Adrenal gland (tissue), 12 donors: ENCODE data around the gene ATXN7L2. TPM values are rescaled to one million over a fixed set of nuclear protein-coding genes. Genes with fewer than 3 reads are reported as not detected.

Experiments used
- DNase-seq, 7 donors: peaks; one replicate each; pipeline ENCODE4 v3.0.0-alpha.2; 2019 to 2020
- H3K27ac ChIP-seq, 5 donors: fragments of 200-600 bp; sonication (generic) in 4 of 5; 1 replicate in 3 of 5; 2 replicates in 2 of 5; pipeline versions ENCODE4 v1.5.1 to v1.8.0; 2016 to 2020; ENCODE audit warnings: mild to moderate bottlenecking in 1 of 5
- H3K27me3 ChIP-seq: fragments of 200-600 bp; 2 replicates; pipeline ENCODE4 v1.8.0; 2021
- H3K36me3 ChIP-seq, 2 donors: fragments of 200-600 bp; replicated peaks in 1 of 2; 1 replicate in 1 of 2; 2 replicates in 1 of 2; pipeline versions ENCODE4 v1.5.1 to v1.8.0; 2018 to 2022
- H3K4me1 ChIP-seq, 2 donors: fragments of 200-600 bp; replicated peaks in 1 of 2; 1 replicate in 1 of 2; 2 replicates in 1 of 2; pipeline versions ENCODE4 v1.5.1 to v1.8.0; 2018 to 2021
- H3K4me3 ChIP-seq, 4 donors: fragments of 200-600 bp; sonication (generic) in 3 of 4; one replicate each; pipeline ENCODE4 v1.5.1; 2016 to 2018
- H3K9me3 ChIP-seq, 3 donors: fragments of 200-600 bp; sonication (generic) in 1 of 3; replicated peaks in 1 of 3; 1 replicate in 2 of 3; 2 replicates in 1 of 3; pipeline versions ENCODE4 v1.5.1 to v1.8.0; 2016 to 2021
- POLR2A ChIP-seq, 2 donors: fragments of 450-650 bp; IDR thresholded peaks; one replicate each; pipeline ENCODE4 v1.6.1; 2017; ENCODE audit warnings: antibody characterized with exemption in 2 of 2, mild to moderate bottlenecking in 2 of 2, moderate library complexity in 1 of 2
- WGBS, 4 donors: extraction: QIAGEN DNeasy Blood & Tissue Kit in 2 of 4; methylation state at CpG; one replicate each; pipeline versions ENCODE4 v1.1.5 to v1.1.7; 2013 to 2017; 5-methylcytosine and 5-hydroxymethylcytosine counted together
- intact Hi-C, 2 donors: fragments of 100-400 bp; cut with DNase I; formaldehyde crosslinking; loops; one replicate each; pipeline versions ENCODE4 v1.14.1 to v1.15.0; 2022 to 2023
- polyA plus RNA-seq, 3 donors: library from polyadenylated mRNA; stranded (reverse); fragments of 200-250 nt in 2 of 3; fragments of 350-450 nt in 1 of 3; fragmentation: Illumina TruSeq in 1 of 3; extraction: RNeasy Lipid Tissue Mini Kit (QIAGEN cat#74804) in 1 of 3; gene quantifications; one replicate each; pipeline ENCODE4 v1.2.3, GENCODE V29; 2013 to 2014
- total RNA-seq, 9 donors: library from RNA; depleted of rRNA in 4 of 9; stranded (reverse); fragments of >200 nt in 4 of 9; fragments of 120-200 nt in 1 of 9; fragmentation: NEBNext Ultra II Directional in 1 of 9; extraction: Animal tissue kit (Norgen Biotek cat#: 25700) in 1 of 9; gene quantifications; one replicate each; pipeline versions ENCODE4 v1.1.0 to v1.2.4, GENCODE V29; 2013 to 2023
- TF ChIP-seq, protein P1 (sequence below), 6 experiments: fragments of 450-650 bp in 4 of 6; fragments of 200-600 bp in 2 of 6; sonication (generic) in 1 of 6; IDR thresholded peaks; 1 replicate in 5 of 6; 2 replicates in 1 of 6; pipeline versions ENCODE4 v1.5.1 to v1.8.0; 2016 to 2021; ENCODE audit warnings: antibody characterized with exemption in 6 of 6, mild to moderate bottlenecking in 2 of 6, moderate library complexity in 1 of 6
- donor health status: healthy with polysubstance abuse.
- donor health status: Bipolar disorder and iron deficiency.
- donor health status: DM: yes; HTN: yes; CAD: no.
- donor health status: DM: no; HTN: no; CAD: no.
- donor health status: DM: no; HTN: no; CAD: no.
- donor health status: DM: yes; HTN: yes; CAD: no.

Gene ATXN7L2
- total and polyA plus RNA-seq, 12 donors, result 3.1 to 109 (median 10.2) TPM

DNA sequence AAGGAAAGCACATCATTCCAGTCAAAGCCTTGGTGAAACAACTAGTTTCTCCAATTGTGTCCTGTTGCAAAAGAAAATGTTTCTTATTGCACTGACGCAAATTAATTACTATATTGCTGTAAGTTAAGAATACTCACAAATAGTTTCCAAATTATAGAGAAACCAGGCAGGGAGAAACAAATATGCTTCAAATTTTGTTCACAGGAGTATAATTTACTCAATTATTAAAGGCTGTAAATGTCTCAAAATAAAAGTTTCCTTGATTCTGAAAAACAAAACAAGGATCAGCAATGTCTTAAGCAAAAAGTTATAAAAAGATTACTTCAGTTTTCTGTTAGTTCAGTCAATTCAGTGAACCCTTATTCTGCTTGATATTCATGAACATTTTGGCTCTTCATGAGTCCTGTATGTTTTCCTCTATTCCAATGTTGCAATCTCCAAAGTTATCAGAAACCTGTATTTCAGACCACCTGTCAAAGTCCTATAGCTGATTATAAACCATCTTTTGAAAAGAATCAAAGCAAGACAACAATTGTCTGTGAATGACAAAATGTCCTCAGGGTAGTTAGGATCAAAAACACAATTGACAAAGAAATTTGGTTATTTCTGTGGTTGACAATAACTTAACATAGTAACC is 29.1 kb upstream of the ATXN7L2 start:
- intact Hi-C loops, result no loop called here
- no peaks in the 10 kb centered on the region for H3K27me3 ChIP-seq
- H3K4me1 ChIP-seq, result no peaks in the 10 kb centered on the region
- H3K27ac ChIP-seq, result no peak overlapping the region
- TF ChIP-seq POLR2A (IDR thresholded peaks at IDR 0.05), result no peak
- TF ChIP-seq, protein P1, sequence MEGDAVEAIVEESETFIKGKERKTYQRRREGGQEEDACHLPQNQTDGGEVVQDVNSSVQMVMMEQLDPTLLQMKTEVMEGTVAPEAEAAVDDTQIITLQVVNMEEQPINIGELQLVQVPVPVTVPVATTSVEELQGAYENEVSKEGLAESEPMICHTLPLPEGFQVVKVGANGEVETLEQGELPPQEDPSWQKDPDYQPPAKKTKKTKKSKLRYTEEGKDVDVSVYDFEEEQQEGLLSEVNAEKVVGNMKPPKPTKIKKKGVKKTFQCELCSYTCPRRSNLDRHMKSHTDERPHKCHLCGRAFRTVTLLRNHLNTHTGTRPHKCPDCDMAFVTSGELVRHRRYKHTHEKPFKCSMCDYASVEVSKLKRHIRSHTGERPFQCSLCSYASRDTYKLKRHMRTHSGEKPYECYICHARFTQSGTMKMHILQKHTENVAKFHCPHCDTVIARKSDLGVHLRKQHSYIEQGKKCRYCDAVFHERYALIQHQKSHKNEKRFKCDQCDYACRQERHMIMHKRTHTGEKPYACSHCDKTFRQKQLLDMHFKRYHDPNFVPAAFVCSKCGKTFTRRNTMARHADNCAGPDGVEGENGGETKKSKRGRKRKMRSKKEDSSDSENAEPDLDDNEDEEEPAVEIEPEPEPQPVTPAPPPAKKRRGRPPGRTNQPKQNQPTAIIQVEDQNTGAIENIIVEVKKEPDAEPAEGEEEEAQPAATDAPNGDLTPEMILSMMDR (IDR thresholded peaks at IDR 0.05), result no peak
- H3K4me3 ChIP-seq, result no peak overlapping the region
- H3K9me3 ChIP-seq, result no peaks in the 10 kb centered on the region
- WGBS, 4 donors, result 89 to 96% (median 95%) methylated on average over 1 of the region's 1 CpG
- H3K36me3 ChIP-seq, result no peaks in the 10 kb centered on the region
- DNase-seq, result no peak

DNA sequence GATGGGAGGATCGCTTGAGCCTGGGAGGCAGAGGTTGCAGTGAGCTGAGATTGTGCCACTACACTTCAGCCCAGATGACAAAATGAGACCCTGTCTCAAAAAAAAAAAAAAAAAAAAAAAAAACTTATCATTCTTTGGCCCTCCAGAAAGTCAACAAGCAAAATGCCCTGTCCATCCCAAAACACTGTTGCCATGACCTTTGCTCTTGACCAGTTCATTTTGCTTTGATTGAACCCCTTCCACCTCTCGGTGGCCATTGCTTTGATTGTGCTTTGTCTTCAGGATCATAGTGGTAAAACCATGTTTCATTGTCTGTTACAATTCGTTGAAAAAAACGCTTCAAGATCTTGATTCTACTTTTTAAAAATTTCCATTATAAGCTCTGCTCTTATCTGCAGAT is 25.9 kb upstream of the ATXN7L2 start:
- WGBS, 4 donors, result 78 to 85% (median 82%) methylated on average over 4 of the region's 4 CpGs
- intact Hi-C loops, result no loop called here
- no peaks in the 10 kb centered on the region for H3K27me3 ChIP-seq

DNA sequence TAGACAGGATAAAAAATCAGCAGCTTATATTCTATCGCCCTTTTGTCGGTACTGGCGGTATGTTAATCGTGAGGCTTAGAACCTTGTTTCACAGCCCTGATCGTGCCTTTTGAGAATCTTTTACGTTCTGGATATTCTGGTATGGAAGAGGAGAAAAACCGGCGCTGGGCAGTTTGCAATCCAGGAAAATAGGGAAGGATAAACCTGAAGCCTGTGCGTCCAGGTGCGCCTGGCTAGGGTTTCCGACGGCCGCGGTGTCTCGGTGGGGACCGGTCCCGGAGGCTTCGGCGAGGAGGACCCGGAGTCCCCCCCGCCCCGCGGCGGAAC is 17.6 kb upstream of the ATXN7L2 start:
- Histone ChIP-seq H3K27ac (peak overlapping the region in 4 of 5 donors; percentile 59 to 86 (median 86)), H3K9me3 (no peaks in the 10 kb centered on the region), H3K4me3 (peak overlapping the region in 3 of 4 donors; percentile 22 to 89 (median 68)), H3K4me1 (peaks cover 10 to 11% of the 10 kb centered on the region in 2 donors), H3K36me3 (no peaks in the 10 kb centered on the region), H3K27me3 (no peaks in the 10 kb centered on the region)
- no peak for DNase-seq
- intact Hi-C loops, result no loop called here
- 4 to 11% (median 8%) methylated on average over 8 to 24 of the region's 24 CpGs for WGBS, 4 donors
- TF ChIP-seq POLR2A (IDR thresholded peaks at IDR 0.05), result no peak
- TF ChIP-seq, protein P1 (IDR thresholded peaks at IDR 0.05), result no peak

More for the DNA sequence above, 25.9 kb upstream of the ATXN7L2 start:
- Histone ChIP-seq H3K36me3 (no peaks in the 10 kb centered on the region), H3K9me3 (no peaks in the 10 kb centered on the region), H3K27ac (no peak overlapping the region), H3K4me1 (no peaks in the 10 kb centered on the region), H3K4me3 (no peak overlapping the region)
- no peak for TF ChIP-seq POLR2A (IDR thresholded peaks at IDR 0.05)
- TF ChIP-seq, protein P1 (IDR thresholded peaks at IDR 0.05), result no peak
- no peak for DNase-seq

DNA sequence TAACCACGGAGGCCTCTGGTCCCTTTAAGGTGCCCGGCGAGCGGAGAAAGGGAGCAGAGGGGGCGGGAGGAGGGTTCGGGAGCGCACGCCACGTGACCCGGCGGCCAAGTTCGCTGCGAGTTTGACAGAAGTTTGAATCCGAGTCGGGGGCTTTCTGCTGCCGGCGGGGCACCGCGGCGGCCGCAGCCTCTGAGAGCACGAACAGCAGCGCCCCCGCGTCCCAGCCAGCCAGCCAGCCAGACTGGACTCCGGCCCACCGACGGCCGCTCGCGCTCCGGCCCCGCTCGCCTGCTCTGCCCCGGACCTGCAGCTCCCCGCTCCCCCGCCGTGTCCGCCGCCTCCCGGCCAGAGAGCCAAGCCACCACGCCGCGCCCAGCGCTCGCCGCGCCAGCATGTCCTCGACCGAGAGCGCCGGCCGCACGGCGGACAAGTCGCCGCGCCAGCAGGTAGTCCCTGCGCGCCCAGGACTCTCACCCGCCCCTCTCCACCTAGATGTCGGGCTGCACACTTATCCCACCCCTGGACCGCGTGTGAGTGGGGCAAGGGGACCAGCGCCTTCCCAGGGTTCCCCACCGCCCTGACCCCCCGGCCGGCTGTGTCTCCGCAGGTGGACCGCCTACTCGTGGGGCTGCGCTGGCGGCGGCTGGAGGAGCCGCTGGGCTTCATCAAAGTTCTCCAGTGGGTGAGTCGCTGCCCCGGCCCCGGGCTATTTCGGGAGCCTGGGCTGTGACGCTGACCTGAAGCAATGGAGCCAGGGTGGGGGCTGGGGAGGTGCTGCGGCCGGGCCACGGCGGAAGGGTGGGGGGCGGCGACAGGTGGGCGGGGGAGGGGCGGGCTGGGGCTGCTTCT is 17.0 kb upstream of the ATXN7L2 start, which contains the start of gene SYPL2:
Gene SYPL2 (plus strand): TSS at position 95 of the 849 bp plus-strand sequence. CDS start 298 bp downstream, at position 393.
- Histone ChIP-seq H3K4me1 (peaks cover 10 to 11% of the 10 kb centered on the region in 2 donors), H3K9me3 (no peaks in the 10 kb centered on the region), H3K27me3 (no peaks in the 10 kb centered on the region), H3K4me3 (peak within 1 kb of the TSS in 3 of 4 donors; percentile 22 to 89 (median 68)), H3K27ac (peak within 1 kb of the TSS; percentile 21 to 86 (median 85)), H3K36me3 (no peaks in the 10 kb centered on the region)
- 0 to 2% (median 0%) methylated on average over 1 to 88 of the region's 88 CpGs for WGBS, 4 donors
- DNase-seq, result peak; percentile 77 to 86 (median 82)
- TF ChIP-seq, protein P1 (IDR thresholded peaks at IDR 0.05), result no peak
- peak; percentile 25 to 70 for TF ChIP-seq POLR2A (IDR thresholded peaks at IDR 0.05)
- intact Hi-C loops, result no loop called here
